Measurements from ENCODE around the gene LRRC56. TPM values are rescaled to one million over a fixed set of nuclear protein-coding genes. Genes with fewer than 3 reads are reported as not detected.
"Not testable (repeated sequence)": the region's sequence is repeated elsewhere in the genome, so short reads cannot be mapped to it uniquely, and the experiment has no call there.

Gene LRRC56
- total and polyA plus RNA-seq, 11 donors, result 0.07 to 0.35 (median 0.20) TPM; not detected in 2

- ATAC-seq, result no peak
- peaks cover 0 to 2% (median under 1%) of the 10 kb centered on the region in 12 donors for H3K4me1 ChIP-seq
- H3K4me3 ChIP-seq, result no peak overlapping the region
- H3K27ac ChIP-seq, result no peak overlapping the region
- intact Hi-C loops (cut with DNase I), result loop anchor here in 2 of 10 donors (10.0 kb wide), 2 partner anchors 108 to 308 kb away; partner anchors contain the start of genes BET1L (in 1 of the 2) and RIC8A (in 1 of the 2)
- peaks cover 0 to 14% (median 0%) of the 10 kb centered on the region in 12 donors for H3K9me3 ChIP-seq
- peak in 1 of 5 donors; percentile 13 for DNase-seq
- 89 to 95% (median 93%) methylated on average over 24 to 29 of the region's 29 CpGs for WGBS, 4 donors
- TF ChIP-seq CTCF (IDR thresholded peaks at IDR 0.05), result no peak
- no peaks in the 10 kb centered on the region for H3K27me3 ChIP-seq
- peaks cover 0 to 46% (median 36%) of the 10 kb centered on the region in 9 donors for H3K36me3 ChIP-seq
These were observed 24.3 kb upstream of the LRRC56 start for GRCh38 chr11:512761-513595.

- Histone ChIP-seq H3K27ac (no peak overlapping the region), H3K9me3 (peaks cover 0 to 14% (median 0%) of the 10 kb centered on the region in 12 donors), H3K27me3 (no peaks in the 10 kb centered on the region), H3K4me3 (no peak overlapping the region), H3K4me1 (peaks cover 0 to 10% (median 4%) of the 10 kb centered on the region in 12 donors), H3K36me3 (peaks cover 0 to 38% (median 26%) of the 10 kb centered on the region in 9 donors)
- ATAC-seq (no peak), DNase-seq (peak in 1 of 5 donors; percentile 13)
- TF ChIP-seq POLR2A (IDR thresholded peaks at IDR 0.05), result no peak
- TF ChIP-seq CTCF (IDR thresholded peaks at IDR 0.05), result no peak
- intact Hi-C loops (cut with DNase I), result loop anchor here in 3 of 10 donors (5.0 to 10.0 kb wide), 3 partner anchors 107 to 310 kb away; partner anchors contain the start of genes BET1L (in 1 of the 3) and RIC8A (in 1 of the 3)
- 92 to 96% (median 94%) methylated on average over 10 of the region's 10 CpGs for WGBS, 4 donors
These were observed 22.7 kb upstream of the LRRC56 start for GRCh38 chr11:514606-515005.

- ATAC-seq (no peak), DNase-seq (peak in 1 of 5 donors; percentile 40)
- WGBS, 4 donors, result 87 to 98% (median 94%) methylated on average over 6 of the region's 6 CpGs
- Histone ChIP-seq H3K27me3 (no peaks in the 10 kb centered on the region), H3K4me3 (no peak overlapping the region), H3K27ac (no peak overlapping the region), H3K36me3 (peaks cover 0 to 33% (median 20%) of the 10 kb centered on the region in 9 donors), H3K9me3 (peaks cover 0 to 14% (median 0%) of the 10 kb centered on the region in 12 donors), H3K4me1 (peaks cover 0 to 10% (median 4%) of the 10 kb centered on the region in 12 donors)
- TF ChIP-seq CTCF (IDR thresholded peaks at IDR 0.05), result no peak
- no peak for TF ChIP-seq POLR2A (IDR thresholded peaks at IDR 0.05)
- intact Hi-C loops (cut with DNase I), result loop anchor here in 3 of 10 donors (5.0 to 10.0 kb wide), 3 partner anchors 108 to 310 kb away; partner anchors contain the start of genes BET1L (in 1 of the 3) and RIC8A (in 1 of the 3)
These were observed 22.2 kb upstream of the LRRC56 start for GRCh38 chr11:515131-515530.

GRCh38 chr11:516400-516799 is 20.9 kb upstream of the LRRC56 start:
- DNase-seq (no peak), ATAC-seq (no peak)
- intact Hi-C loops (cut with DNase I), result loop anchor here in 3 of 10 donors (5.0 to 10.0 kb wide), 3 partner anchors 109 to 312 kb away; partner anchors contain the start of genes BET1L (in 1 of the 3) and RIC8A (in 1 of the 3)
- H3K9me3 ChIP-seq, result peaks cover 0 to 14% (median 0%) of the 10 kb centered on the region in 12 donors
- WGBS, 4 donors, result 95 to 98% (median 96%) methylated on average over 4 of the region's 4 CpGs
- H3K4me1 ChIP-seq, result peaks cover 0 to 10% (median 4%) of the 10 kb centered on the region in 12 donors
- H3K27ac ChIP-seq, result no peak overlapping the region
- no peak overlapping the region for H3K4me3 ChIP-seq
- no peaks in the 10 kb centered on the region for H3K27me3 ChIP-seq
- no peak for TF ChIP-seq CTCF (IDR thresholded peaks at IDR 0.05)
- no peak for TF ChIP-seq POLR2A (IDR thresholded peaks at IDR 0.05)
- H3K36me3 ChIP-seq, result peaks cover 0 to 24% (median 16%) of the 10 kb centered on the region in 9 donors

GRCh38 chr11:516918-517685 is 20.2 kb upstream of the LRRC56 start:
- peak overlapping the region in 1 of 12 donors; percentile 83 for H3K27ac ChIP-seq
- H3K9me3 ChIP-seq, result peaks cover 0 to 14% (median 0%) of the 10 kb centered on the region in 12 donors
- H3K36me3 ChIP-seq, result peaks cover 0 to 20% (median 15%) of the 10 kb centered on the region in 9 donors
- WGBS, 4 donors, result 95 to 98% (median 95%) methylated on average over 33 to 43 of the region's 43 CpGs
- H3K4me1 ChIP-seq, H3K4me3 ChIP-seq, ATAC-seq, H3K27me3 ChIP-seq: not testable (repeated sequence)
- intact Hi-C loops (cut with DNase I), result loop anchor here in 3 of 10 donors (5.0 to 10.0 kb wide), 3 partner anchors 110 to 312 kb away; partner anchors contain the start of genes BET1L (in 1 of the 3) and RIC8A (in 1 of the 3)
- peak in 2 of 5 donors; percentile 29 to 68 for DNase-seq

Measured in heart left ventricle (tissue), 16 donors.